Neural cell (in vitro differentiated cells): ENCODE data around the gene TMEM187.

Source experiments
- EP300 ChIP-seq: fragments of 450-650 bp; conservative IDR thresholded peaks from 2 replicates; pipeline ENCODE4 v1.6.1; 2014; ENCODE audit warnings: antibody characterized with exemption, mild to moderate bottlenecking, moderate library complexity; ENCODE audit not compliant: poor library complexity, severe bottlenecking
- EZH2 ChIP-seq: fragments of 200-600, 300-800 bp; shearing (Covaris generic), sonication (generic); IDR thresholded peaks from 2 replicates; pipeline ENCODE4 v1.6.1; 2014; ENCODE audit warnings: antibody characterized with exemption, low read length, borderline replicate concordance, mild to moderate bottlenecking; ENCODE audit not compliant: insufficient read depth, poor library complexity, severe bottlenecking
- MXI1 ChIP-seq: fragments of 450-650 bp; conservative IDR thresholded peaks from 2 replicates; pipeline ENCODE4 v1.6.1; 2014; ENCODE audit warnings: antibody characterized with exemption, mild to moderate bottlenecking; ENCODE audit not compliant: poor library complexity, severe bottlenecking
- POLR2AphosphoS5 ChIP-seq: IDR thresholded peaks from 2 replicates; pipeline ENCODE4 v1.6.1; 2012
- REST ChIP-seq: IDR thresholded peaks from 2 replicates; pipeline ENCODE4 v1.6.1; 2012; ENCODE audit warnings: borderline replicate concordance
- TAF1 ChIP-seq: IDR thresholded peaks from 2 replicates; pipeline ENCODE4 v1.6.1; 2012; ENCODE audit warnings: low read depth
- TF ChIP-seq, protein P1 (sequence below): fragments of 450-650 bp; IDR thresholded peaks from 2 replicates; pipeline ENCODE4 v1.5.1; 2014; ENCODE audit warnings: antibody characterized with exemption, mild to moderate bottlenecking, moderate library complexity; ENCODE audit not compliant: poor library complexity, severe bottlenecking

- TF ChIP-seq, protein P1, sequence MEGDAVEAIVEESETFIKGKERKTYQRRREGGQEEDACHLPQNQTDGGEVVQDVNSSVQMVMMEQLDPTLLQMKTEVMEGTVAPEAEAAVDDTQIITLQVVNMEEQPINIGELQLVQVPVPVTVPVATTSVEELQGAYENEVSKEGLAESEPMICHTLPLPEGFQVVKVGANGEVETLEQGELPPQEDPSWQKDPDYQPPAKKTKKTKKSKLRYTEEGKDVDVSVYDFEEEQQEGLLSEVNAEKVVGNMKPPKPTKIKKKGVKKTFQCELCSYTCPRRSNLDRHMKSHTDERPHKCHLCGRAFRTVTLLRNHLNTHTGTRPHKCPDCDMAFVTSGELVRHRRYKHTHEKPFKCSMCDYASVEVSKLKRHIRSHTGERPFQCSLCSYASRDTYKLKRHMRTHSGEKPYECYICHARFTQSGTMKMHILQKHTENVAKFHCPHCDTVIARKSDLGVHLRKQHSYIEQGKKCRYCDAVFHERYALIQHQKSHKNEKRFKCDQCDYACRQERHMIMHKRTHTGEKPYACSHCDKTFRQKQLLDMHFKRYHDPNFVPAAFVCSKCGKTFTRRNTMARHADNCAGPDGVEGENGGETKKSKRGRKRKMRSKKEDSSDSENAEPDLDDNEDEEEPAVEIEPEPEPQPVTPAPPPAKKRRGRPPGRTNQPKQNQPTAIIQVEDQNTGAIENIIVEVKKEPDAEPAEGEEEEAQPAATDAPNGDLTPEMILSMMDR, result no peak
- TF ChIP-seq POLR2AphosphoS5 (no peak), TAF1 (no peak), REST (no peak), EZH2 (no peak), MXI1 (no peak), EP300 (no peak)
Observed at GRCh38 chrX:154008521-154008920, 36.0 kb downstream of the TMEM187 start.
